T-helper 22 cell (primary cell): ENCODE results near the gene FAM120B.

Source experiments
- DNase-seq: peaks from one replicate; pipeline ENCODE4 v3.0.0-alpha.2; 2020; ENCODE audit warnings: low read depth

The FAM120B gene

DNA sequence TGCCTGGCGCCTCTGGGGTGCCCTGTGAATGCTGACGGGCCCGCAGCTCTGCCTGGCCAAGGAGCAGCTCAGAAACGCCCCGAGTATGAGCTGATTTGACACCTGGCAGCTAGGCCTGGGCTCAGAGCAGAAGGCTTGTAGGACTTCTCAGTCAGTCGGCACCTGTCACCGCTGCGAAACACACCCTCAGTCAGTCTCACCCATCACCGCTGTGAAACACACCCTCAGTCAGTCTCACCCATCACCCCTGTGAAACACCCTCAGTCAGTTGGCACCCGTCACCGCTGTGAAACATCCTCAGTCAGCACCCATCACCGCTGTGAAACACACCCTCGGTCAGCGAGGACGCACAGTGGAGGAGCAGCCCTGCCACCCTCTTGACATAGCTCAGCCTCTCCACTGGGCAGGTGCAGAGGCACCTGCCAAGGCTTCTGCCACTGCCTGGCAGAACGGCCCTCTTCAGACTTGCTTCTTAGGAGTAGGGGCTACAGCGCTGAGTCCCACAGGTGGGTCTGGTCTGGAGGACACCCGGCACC, 137.6 kb downstream of the FAM120B start:
- DNase-seq: no peak

GRCh38 chr6:170444811-170445211, 138.3 kb downstream of the FAM120B start:
- no peak for DNase-seq

DNA sequence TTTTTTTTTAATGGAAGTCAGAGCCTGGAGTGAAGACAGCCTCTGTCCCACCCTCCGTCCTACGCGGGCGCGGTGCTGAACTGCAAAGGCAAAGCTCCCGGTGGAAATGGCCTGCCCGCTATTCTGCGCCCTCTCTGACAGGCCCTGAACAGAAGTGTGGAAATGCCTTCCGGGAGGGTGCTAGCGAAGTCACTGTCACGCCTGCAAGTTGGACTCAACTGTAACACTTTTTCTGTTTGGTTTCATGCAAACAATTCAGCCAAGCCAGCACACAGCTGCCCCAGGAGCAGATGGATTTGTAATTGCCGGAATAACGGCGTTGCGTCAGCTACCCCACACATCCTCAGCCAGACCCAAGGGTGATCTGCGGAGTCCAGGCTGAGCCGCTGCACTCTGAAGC, 138.9 kb downstream of the FAM120B start:
- no peak for DNase-seq

GRCh38 chr6:170445971-170446370, 139.4 kb downstream of the FAM120B start:
- no peak for DNase-seq

GRCh38 chr6:170446841-170447560, 140.4 kb downstream of the FAM120B start:
- no peak for DNase-seq

GRCh38 chr6:170447561-170447930, 141.0 kb downstream of the FAM120B start:
- no peak for DNase-seq

- DNase-seq: no peak
Measured at GRCh38 chr6:170448317-170448716, 141.8 kb downstream of the FAM120B start.

GRCh38 chr6:170448751-170449630, 142.4 kb downstream of the FAM120B start:
- no peak for DNase-seq

- DNase-seq: no peak
Measured at GRCh38 chr6:170449835-170450753, 143.5 kb downstream of the FAM120B start.

DNA sequence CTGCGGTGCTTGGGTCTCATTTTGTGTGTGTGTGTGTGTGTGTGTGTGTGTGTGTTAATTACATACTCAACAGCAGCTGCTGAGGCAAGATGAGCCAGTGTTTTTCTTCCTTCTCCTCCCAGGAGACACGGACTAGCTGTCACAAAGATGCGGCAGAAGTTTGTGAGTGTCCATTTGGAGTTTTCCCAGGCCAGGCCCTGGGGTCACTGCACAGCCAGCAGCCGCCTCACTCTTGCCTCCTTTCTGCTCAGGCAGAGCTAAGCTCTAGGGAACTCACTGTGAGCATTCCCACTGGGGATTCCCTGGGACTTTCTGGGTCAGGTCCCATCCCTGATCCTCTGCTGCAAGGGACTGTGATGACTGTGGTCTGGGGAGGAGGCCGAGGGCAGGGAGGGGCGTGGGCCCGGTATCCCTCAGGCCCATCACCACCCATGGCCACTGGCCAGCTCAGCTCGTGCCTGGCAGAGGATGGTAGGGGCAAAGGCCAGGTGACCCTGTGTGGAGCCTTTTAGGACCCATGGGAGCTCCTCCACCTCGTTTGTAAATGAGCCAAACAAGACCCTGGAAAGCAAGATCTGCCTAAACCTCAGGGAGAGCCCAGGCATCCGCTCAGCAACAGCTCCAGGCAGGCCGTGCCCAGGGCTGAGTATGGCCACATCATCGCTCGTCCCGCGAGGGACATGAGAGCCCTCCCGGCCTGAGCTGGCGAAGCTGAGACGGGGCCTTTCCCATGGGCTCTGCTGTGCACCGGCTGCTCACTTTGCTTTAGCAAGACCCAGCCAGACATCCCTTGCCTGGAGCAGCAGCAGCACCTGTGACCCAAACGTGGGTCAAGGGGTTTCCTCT, 144.6 kb downstream of the FAM120B start:
- DNase-seq: no peak

DNA sequence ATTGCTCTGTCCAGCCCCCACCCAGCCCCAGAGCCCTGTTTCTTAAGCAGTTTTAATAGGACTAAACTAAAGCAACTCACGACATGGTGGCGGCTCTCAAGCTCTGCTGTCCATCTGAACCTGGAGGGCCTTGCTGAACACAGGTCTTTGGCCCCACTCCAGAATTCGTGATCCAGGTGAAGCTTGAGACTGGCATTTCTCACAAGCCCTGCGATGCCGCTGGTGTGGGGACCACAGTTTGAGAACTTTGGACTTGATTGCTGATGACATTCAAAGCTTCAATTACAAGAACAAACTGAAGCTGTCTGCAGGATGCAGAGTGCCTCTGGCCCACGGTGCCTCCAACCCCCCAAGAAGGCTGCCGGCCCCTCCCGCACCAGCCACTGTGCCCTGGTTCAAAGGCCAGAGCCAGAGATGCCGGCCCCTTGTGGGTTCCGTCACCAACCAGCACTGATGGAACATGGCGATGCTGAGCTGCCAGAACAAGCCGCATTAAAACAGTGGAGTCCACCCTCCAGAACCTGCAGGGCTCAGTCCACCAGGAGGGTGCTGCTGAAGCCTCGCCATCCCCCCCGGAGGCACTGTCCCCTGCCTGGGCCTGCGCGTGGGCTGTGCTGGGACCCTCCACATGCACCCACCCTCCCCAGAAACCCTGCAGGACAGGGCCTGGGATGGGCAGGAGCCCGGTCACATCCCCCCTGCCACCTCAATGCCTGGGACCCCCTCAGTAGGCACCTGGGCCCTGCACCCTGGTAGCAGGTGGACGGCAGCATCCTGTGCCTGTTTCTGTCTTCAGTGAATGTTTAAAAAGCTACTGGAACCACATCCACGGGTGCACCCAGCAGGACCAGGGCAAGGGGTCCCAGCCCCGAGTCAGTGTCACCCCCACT, 145.4 kb downstream of the FAM120B start:
- DNase-seq: no peak

GRCh38 chr6:170452767-170453545, 146.4 kb downstream of the FAM120B start:
- DNase-seq: no peak

DNA sequence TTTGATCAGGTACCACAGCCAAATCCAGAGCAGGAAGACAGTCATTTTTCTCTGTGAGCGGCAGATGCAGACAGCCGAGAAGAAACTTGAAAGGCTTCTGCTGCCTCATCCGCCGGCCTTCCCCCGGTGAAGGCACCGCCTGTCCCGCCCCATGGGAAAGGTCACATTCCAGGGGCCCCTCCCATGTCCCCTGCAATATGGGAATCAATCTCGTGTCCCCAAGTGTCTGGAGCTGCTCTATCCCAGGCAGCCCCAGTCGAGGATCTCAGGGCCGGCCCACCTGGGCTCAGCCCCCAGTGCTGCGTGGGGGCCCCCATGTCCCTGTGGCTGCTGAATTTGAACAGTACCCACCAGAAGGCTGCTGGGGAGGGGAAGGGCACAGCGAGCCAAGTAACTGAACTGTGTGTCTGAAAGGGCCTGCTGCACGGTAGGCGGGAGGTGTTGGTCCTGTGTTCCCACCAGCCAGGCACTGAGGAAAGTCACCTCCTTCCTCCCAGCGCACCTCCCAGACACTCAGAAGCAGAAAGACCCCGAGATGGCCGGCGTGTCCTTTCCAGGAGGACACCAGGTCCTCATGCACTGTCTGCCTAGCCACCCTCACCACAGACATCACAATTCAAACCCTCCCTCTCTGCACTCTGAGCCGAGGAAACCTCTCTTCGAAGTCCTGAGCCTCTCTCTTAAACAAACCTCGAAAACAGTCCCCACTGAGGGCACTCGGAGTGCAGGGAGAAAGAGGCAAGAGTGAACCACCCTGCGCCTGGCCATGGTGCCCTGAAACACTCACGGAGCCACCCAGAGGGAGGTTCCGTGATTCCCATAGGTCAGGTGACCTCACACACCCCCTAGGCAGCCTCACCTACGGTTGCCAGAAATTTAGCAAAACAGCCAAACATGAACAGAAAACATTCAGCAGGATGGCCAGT, 147.3 kb downstream of the FAM120B start:
- DNase-seq: no peak

GRCh38 chr6:170454512-170455285, 148.1 kb downstream of the FAM120B start:
- DNase-seq: no peak

DNA sequence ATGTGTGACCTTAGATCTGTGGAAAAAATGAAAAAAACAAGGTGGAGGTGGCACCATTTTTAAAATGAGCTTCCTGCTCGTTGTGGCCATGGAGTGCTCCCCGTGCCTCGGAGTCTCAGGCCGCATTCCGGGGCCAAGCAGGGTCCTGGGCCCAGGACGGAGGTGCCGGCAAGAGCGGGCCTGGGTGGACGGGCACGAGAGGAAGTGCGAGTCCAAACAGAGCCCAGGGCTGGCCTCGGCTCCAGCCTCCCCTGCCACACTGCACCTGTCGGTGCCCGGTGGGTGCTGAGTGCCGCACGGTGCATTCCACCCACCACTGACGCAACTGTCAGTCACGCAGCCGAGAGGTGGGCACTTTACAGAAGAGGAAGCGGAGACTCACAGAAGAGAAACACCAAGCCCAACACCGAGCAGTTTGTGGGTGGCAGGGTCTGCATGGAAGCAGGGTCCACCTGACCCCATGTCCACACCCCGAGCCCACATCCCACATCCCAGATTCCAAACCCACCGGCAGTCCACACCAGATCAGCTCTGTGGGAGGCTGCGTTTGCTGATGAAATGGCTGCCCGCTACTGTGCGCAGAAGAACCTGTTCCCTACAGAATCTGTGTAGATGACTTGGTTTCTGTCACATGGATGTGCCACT, 148.9 kb downstream of the FAM120B start:
- DNase-seq: no peak

DNA sequence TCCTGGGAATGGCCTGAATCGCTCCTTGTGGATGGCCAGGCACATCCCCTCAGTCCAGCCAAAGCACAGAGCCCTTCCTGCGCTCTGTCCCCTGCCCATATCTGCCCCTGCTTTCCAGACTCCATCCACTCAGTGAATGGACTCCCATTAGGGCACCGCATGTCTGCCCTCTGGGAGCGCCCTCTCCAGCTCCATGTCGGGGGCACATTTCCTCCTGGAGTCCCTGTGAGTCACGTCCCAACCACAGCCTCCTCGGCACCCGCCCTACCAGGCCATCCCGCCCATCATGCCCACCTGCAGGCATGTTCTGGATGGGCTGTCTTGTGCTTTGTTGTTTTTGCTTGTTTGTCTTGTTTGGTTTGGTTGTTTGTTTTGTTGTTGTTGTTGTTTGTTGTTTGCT, 149.8 kb downstream of the FAM120B start:
- DNase-seq: no peak
